ENCODE data around the gene MLIP. TPM values are rescaled to one million over a fixed set of nuclear protein-coding genes. Genes with fewer than 3 reads are reported as not detected.

Gene MLIP
- polyA plus RNA-seq, 1 donor = 0.66 TPM

DNA sequence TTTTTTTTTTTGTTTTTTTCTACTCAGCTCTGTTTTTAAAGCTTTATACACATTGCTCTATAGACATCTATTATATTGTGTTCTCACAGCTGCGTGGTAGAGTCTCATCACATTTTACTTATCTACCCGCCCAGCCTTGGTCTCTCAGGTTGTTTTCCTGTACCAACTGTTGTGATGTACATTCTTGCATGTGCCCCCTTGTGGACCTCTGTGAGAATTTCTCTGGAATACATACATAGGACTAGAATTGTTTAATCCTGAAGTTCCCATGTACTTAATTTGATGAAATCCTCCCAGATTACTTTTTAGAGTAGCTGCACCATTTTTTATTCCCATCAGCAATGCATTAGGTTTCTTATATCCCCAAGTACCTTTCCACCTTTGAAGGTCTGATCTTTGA lies 156.6 kb downstream of the MLIP start:
- WGBS (ENCODE audit: insufficient coverage, low lambda C conversion rate) = no CpG with 5 or more reads among the region's 2 CpGs
- H3K4me3 ChIP-seq (ENCODE audit: low read length) = no peak overlapping the region
- H3K4me1 ChIP-seq (ENCODE audit: control insufficient read depth, insufficient read depth, low read length) = peaks cover 7% of the 10 kb centered on the region
- no peaks in the 10 kb centered on the region for H3K27me3 ChIP-seq (ENCODE audit: control insufficient read depth, insufficient read depth, low read length)
- no peaks in the 10 kb centered on the region for H3K36me3 ChIP-seq (ENCODE audit: control insufficient read depth, insufficient read depth, low read length)
- H3K9me3 ChIP-seq (ENCODE audit: control insufficient read depth, low read depth, low read length) = no peaks in the 10 kb centered on the region
- no peak overlapping the region for H3K27ac ChIP-seq (ENCODE audit: low read length)
- DNase-seq = peak; percentile 18 to 33

DNA sequence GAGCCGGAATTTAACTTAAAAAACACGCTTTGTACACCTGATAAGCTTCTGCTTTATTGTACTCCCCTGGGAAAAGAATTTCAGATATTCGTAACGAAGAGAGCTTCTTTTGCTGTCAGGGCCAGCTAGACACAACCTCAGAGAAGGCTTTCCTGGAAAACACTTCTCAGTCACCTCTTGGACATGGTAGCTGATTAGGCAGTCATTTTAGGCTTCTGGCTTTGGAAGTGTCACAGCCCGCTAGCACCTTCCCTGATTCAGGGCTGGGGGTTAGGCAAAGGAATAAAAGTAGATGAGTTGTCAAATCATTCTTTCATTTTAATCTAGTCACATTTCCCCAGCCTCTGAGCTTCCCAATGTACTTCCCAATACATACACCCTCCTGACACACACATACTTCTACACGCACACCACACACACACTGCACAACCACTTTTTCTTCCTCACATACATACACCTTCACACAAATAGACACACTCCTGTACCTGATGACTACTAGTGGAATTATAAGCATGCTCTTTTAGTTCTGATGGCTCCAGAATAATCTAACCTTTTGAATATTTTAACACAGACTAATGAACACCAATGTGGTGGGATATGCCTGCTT lies 162.1 kb downstream of the MLIP start:
- Histone ChIP-seq H3K27me3 (ENCODE audit: control insufficient read depth, insufficient read depth, low read length) (no peaks in the 10 kb centered on the region), H3K9me3 (ENCODE audit: control insufficient read depth, low read depth, low read length) (no peaks in the 10 kb centered on the region), H3K27ac (ENCODE audit: low read length) (no peak overlapping the region), H3K36me3 (ENCODE audit: control insufficient read depth, insufficient read depth, low read length) (no peaks in the 10 kb centered on the region), H3K4me3 (ENCODE audit: low read length) (no peak overlapping the region), H3K4me1 (ENCODE audit: control insufficient read depth, insufficient read depth, low read length) (no peaks in the 10 kb centered on the region)
- DNase-seq = no peak
- WGBS (ENCODE audit: insufficient coverage, low lambda C conversion rate) = no CpG with 5 or more reads among the region's 6 CpGs

DNA sequence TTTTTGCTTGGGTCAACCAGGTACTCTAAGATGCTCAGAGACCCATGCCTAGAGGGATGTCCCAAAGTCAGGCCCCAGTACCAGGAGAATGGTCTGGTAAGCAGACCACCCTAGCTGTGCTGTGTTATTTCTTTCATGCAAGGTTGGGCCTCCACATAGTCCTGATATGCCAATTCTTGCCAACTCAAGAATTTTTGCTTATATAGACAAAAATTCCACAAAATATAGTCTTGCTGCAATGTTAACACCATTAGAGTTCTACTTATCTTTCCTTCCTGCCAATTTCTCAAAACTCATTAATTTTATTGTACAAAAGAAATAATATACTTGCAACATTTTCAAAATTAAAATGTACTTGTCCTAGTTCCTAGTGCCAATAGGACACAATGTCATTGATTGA lies 163.1 kb downstream of the MLIP start:
- no peaks in the 10 kb centered on the region for H3K4me1 ChIP-seq (ENCODE audit: control insufficient read depth, insufficient read depth, low read length)
- H3K4me3 ChIP-seq (ENCODE audit: low read length) = no peak overlapping the region
- no peaks in the 10 kb centered on the region for H3K27me3 ChIP-seq (ENCODE audit: control insufficient read depth, insufficient read depth, low read length)
- no peak overlapping the region for H3K27ac ChIP-seq (ENCODE audit: low read length)
- DNase-seq = no peak
- no peaks in the 10 kb centered on the region for H3K9me3 ChIP-seq (ENCODE audit: control insufficient read depth, low read depth, low read length)
- H3K36me3 ChIP-seq (ENCODE audit: control insufficient read depth, insufficient read depth, low read length) = no peaks in the 10 kb centered on the region

DNA sequence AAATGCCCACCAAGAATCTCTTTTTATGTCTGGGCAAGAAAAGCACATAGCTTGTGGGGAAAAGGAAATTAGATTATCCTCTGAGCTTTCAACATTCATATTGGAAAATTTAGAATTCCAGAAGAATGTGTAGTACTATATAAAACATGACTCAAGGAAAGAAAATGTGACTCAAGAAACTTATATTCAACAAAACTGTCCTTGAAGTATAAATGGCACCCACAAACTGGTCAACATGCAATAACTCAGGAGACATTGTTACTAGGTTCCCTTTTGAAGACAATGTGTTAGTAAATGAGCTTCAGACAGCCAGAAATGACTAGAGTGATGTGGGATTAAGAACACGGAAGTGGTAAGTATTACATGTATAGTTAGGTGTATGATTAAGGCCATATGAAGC lies 170.9 kb downstream of the MLIP start:
- peak overlapping the region; percentile 36 for H3K27ac ChIP-seq (ENCODE audit: low read length)
- H3K4me1 ChIP-seq (ENCODE audit: control insufficient read depth, insufficient read depth, low read length) = peaks cover 6% of the 10 kb centered on the region
- H3K4me3 ChIP-seq (ENCODE audit: low read length) = no peak overlapping the region
- no peak for DNase-seq
- H3K36me3 ChIP-seq (ENCODE audit: control insufficient read depth, insufficient read depth, low read length) = no peaks in the 10 kb centered on the region
- no peaks in the 10 kb centered on the region for H3K9me3 ChIP-seq (ENCODE audit: control insufficient read depth, low read depth, low read length)
- no peaks in the 10 kb centered on the region for H3K27me3 ChIP-seq (ENCODE audit: control insufficient read depth, insufficient read depth, low read length)
- WGBS (ENCODE audit: insufficient coverage, low lambda C conversion rate) = no CpG with 5 or more reads among the region's 1 CpG

DNA sequence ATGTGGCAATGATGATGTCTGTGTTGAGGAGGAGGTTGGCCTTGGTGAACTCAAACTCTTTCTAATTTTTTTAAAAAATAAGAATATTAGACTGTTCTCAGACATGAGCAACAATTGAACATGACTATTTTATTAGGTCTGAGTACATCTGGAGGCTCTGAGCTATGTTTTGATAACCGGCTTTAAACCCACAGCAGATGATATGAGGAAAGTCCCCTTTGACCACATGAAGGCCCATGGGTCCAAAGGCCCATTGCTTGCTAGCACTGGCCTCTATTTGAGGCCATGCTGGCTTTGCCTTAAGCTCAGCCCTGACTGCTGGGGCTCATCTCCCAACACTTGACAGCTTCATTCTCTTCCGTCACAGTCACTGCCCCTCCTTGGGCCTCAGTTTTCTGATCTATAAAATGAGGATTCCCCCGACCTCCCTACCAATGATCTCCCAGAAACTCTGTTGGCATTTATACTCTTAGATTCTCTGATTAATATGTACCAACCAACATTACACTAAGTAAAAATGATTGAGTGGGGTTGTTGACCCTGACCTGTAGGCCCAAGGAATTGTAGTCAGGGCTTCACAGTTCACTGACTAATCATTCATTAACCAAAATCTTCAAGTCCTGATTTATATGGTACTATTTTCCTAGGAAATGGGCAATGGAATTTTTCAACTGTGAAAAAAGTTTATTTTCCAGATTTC lies 173.1 kb downstream of the MLIP start:
- Histone ChIP-seq H3K36me3 (ENCODE audit: control insufficient read depth, insufficient read depth, low read length) (no peaks in the 10 kb centered on the region), H3K4me3 (ENCODE audit: low read length) (no peak overlapping the region), H3K27me3 (ENCODE audit: control insufficient read depth, insufficient read depth, low read length) (no peaks in the 10 kb centered on the region), H3K27ac (ENCODE audit: low read length) (peak overlapping the region; percentile 75), H3K4me1 (ENCODE audit: control insufficient read depth, insufficient read depth, low read length) (peaks cover 6% of the 10 kb centered on the region), H3K9me3 (ENCODE audit: control insufficient read depth, low read depth, low read length) (no peaks in the 10 kb centered on the region)
- no CpG with 5 or more reads among the region's 3 CpGs for WGBS (ENCODE audit: insufficient coverage, low lambda C conversion rate)
- peak; percentile 79 to 86 for DNase-seq

DNA sequence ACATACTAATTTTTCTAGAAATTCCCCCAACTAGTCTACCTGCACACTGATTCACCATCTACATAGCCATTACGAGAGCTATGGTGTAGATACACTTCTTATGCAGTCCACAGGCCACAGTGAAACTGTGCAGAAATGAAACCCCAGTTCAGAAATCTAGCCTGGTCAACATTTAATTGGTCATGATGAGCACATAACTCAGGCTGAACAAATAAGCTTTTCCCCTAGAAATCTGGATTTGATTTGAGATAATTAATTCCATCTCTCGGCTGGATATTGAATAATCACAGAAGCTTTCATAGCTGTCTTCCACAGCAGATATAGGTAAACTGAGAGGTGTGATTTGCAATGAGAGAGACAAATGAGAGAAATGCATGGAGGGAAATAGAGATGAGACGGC lies 174.4 kb downstream of the MLIP start:
- H3K27me3 ChIP-seq (ENCODE audit: control insufficient read depth, insufficient read depth, low read length) = no peaks in the 10 kb centered on the region
- H3K4me3 ChIP-seq (ENCODE audit: low read length) = no peak overlapping the region
- DNase-seq = no peak
- no peak overlapping the region for H3K27ac ChIP-seq (ENCODE audit: low read length)
- no CpG with 5 or more reads among the region's 3 CpGs for WGBS (ENCODE audit: insufficient coverage, low lambda C conversion rate)
- no peaks in the 10 kb centered on the region for H3K9me3 ChIP-seq (ENCODE audit: control insufficient read depth, low read depth, low read length)
- peaks cover 6% of the 10 kb centered on the region for H3K4me1 ChIP-seq (ENCODE audit: control insufficient read depth, insufficient read depth, low read length)
- no peaks in the 10 kb centered on the region for H3K36me3 ChIP-seq (ENCODE audit: control insufficient read depth, insufficient read depth, low read length)

DNA sequence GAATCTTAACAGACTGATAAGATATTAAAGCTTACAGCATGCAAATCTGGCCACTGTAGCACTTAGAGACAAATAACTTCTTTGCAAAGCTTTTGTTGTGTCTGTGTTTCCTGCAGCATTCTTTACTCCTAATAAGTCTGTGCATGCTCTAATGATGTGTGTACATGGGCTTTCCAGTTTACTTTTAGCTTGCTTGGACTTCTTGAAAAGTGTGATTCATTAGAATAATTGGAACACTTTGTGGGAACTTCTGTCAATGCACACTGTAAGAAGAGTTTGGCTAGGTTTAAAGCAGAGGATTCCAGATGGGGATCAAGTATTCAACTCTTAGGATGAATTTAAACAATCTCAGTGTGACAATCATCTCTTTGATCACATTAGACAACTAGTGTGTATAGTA lies 174.9 kb downstream of the MLIP start:
- DNase-seq = no peak
- H3K9me3 ChIP-seq (ENCODE audit: control insufficient read depth, low read depth, low read length) = no peaks in the 10 kb centered on the region
- no peak overlapping the region for H3K27ac ChIP-seq (ENCODE audit: low read length)
- no peak overlapping the region for H3K4me3 ChIP-seq (ENCODE audit: low read length)
- H3K36me3 ChIP-seq (ENCODE audit: control insufficient read depth, insufficient read depth, low read length) = no peaks in the 10 kb centered on the region
- no peaks in the 10 kb centered on the region for H3K27me3 ChIP-seq (ENCODE audit: control insufficient read depth, insufficient read depth, low read length)
- H3K4me1 ChIP-seq (ENCODE audit: control insufficient read depth, insufficient read depth, low read length) = peaks cover 6% of the 10 kb centered on the region

DNA sequence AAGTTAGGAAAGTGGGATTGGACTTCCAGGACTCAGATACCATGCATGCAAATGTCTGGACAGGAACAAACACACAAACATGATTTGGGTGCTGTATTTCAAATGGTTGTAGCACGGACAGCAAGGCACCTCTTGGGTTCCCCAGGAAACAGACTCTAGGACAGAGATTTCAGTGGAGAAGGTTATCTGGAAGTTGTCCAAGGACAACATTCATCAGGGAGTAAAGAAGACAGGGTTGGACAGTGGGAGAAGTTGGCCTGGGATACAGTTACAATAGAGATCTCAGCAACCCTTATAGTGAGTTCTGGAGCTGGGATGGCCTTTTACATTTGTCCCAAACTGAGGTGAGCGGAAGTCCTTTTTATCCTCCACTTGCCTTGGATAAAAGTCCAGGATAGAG lies 177.2 kb downstream of the MLIP start:
- Histone ChIP-seq H3K4me1 (ENCODE audit: control insufficient read depth, insufficient read depth, low read length) (peaks cover 4% of the 10 kb centered on the region), H3K27me3 (ENCODE audit: control insufficient read depth, insufficient read depth, low read length) (no peaks in the 10 kb centered on the region), H3K4me3 (ENCODE audit: low read length) (no peak overlapping the region), H3K36me3 (ENCODE audit: control insufficient read depth, insufficient read depth, low read length) (no peaks in the 10 kb centered on the region), H3K9me3 (ENCODE audit: control insufficient read depth, low read depth, low read length) (no peaks in the 10 kb centered on the region), H3K27ac (ENCODE audit: low read length) (no peak overlapping the region)
- DNase-seq = no peak
- 100% methylated on average over 1 of the region's 2 CpGs for WGBS (ENCODE audit: insufficient coverage, low lambda C conversion rate)

DNA sequence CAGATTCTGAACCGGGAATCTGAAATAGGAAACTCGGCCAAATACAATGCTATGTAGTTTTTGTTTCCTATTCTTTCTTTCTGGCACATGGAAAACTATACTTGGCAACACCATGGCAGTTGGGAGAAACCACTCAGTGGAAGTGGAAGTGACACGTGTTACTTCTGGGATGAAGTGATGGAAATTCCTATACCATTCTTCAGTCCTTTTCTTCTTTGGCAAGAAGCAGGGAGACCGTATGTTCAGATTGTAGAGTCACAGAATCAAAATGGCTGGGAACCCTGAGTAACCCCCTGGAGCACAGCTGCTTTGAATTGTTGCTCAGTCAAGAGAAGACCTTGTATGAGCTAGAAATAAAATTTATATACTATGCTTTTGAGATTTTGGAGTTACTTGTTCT lies 178.2 kb downstream of the MLIP start:
- H3K27me3 ChIP-seq (ENCODE audit: control insufficient read depth, insufficient read depth, low read length) = no peaks in the 10 kb centered on the region
- DNase-seq = no peak
- WGBS (ENCODE audit: insufficient coverage, low lambda C conversion rate) = 100% methylated on average over 2 of the region's 4 CpGs
- no peaks in the 10 kb centered on the region for H3K9me3 ChIP-seq (ENCODE audit: control insufficient read depth, low read depth, low read length)
- no peaks in the 10 kb centered on the region for H3K36me3 ChIP-seq (ENCODE audit: control insufficient read depth, insufficient read depth, low read length)
- no peaks in the 10 kb centered on the region for H3K4me1 ChIP-seq (ENCODE audit: control insufficient read depth, insufficient read depth, low read length)
- H3K27ac ChIP-seq (ENCODE audit: low read length) = no peak overlapping the region
- no peak overlapping the region for H3K4me3 ChIP-seq (ENCODE audit: low read length)

DNA sequence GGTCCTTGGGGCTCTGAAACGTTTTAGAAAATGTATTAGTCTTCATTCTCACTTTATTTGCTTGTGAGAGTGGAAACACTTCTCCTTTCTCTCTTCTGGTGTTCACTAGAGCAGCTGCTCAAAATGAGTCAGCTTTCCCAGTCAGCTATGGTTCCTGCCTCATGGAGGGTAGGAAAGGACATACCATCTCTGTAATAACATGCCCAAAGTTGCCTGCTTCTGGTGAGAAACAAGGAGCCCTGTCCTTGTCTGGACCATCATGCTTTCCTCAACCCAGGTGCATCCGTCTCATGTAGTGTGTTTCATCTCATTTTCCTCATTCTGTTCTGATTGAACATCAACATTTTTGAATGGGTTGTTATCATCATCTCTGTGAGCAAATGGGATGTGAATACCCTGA lies 179.9 kb downstream of the MLIP start:
- Histone ChIP-seq H3K27me3 (ENCODE audit: control insufficient read depth, insufficient read depth, low read length) (no peaks in the 10 kb centered on the region), H3K27ac (ENCODE audit: low read length) (no peak overlapping the region), H3K9me3 (ENCODE audit: control insufficient read depth, low read depth, low read length) (no peaks in the 10 kb centered on the region), H3K4me3 (ENCODE audit: low read length) (no peak overlapping the region), H3K4me1 (ENCODE audit: control insufficient read depth, insufficient read depth, low read length) (no peaks in the 10 kb centered on the region), H3K36me3 (ENCODE audit: control insufficient read depth, insufficient read depth, low read length) (no peaks in the 10 kb centered on the region)
- no peak for DNase-seq
- 83% methylated on average over 1 of the region's 2 CpGs for WGBS (ENCODE audit: insufficient coverage, low lambda C conversion rate)

DNA sequence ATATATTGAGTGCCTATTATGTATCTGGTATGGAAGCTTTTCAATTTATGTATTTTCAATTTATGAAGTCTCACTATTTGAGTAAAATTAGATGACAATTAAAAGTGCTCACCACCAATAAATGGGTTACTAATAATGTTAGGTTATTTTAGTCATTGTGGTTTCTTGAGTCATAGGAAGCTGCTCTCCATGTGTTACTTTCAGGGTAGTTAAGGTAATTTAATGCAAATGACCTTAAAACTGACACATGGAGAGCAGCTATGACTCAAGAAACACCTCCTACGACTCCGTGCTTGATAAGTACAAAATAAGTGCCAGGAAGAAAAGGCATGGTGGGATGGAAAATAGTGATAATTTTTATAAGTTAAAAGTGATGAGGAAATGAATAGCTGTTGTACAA lies 180.5 kb downstream of the MLIP start:
- no peaks in the 10 kb centered on the region for H3K4me1 ChIP-seq (ENCODE audit: control insufficient read depth, insufficient read depth, low read length)
- no peak for DNase-seq
- no peaks in the 10 kb centered on the region for H3K27me3 ChIP-seq (ENCODE audit: control insufficient read depth, insufficient read depth, low read length)
- WGBS (ENCODE audit: insufficient coverage, low lambda C conversion rate) = 94% methylated on average over 2 of the region's 2 CpGs
- no peaks in the 10 kb centered on the region for H3K36me3 ChIP-seq (ENCODE audit: control insufficient read depth, insufficient read depth, low read length)
- H3K27ac ChIP-seq (ENCODE audit: low read length) = no peak overlapping the region
- H3K4me3 ChIP-seq (ENCODE audit: low read length) = no peak overlapping the region
- H3K9me3 ChIP-seq (ENCODE audit: control insufficient read depth, low read depth, low read length) = no peaks in the 10 kb centered on the region

Data from large intestine (tissue), 3 donors.